HG03280 (cell line): ENCODE results near the gene LOXL1.
A peak's percentile ranks its signal among the peaks of the same experiment; 100 is the strongest.

Source experiments
- ATAC-seq: cut with Tn5 transposase; IDR thresholded peaks from one replicate; pipeline ENCODE4 v1.9.1; 2021; ENCODE audit warnings: mild to moderate bottlenecking, moderate library complexity; ENCODE audit not compliant: unreplicated experiment

Gene LOXL1

DNA sequence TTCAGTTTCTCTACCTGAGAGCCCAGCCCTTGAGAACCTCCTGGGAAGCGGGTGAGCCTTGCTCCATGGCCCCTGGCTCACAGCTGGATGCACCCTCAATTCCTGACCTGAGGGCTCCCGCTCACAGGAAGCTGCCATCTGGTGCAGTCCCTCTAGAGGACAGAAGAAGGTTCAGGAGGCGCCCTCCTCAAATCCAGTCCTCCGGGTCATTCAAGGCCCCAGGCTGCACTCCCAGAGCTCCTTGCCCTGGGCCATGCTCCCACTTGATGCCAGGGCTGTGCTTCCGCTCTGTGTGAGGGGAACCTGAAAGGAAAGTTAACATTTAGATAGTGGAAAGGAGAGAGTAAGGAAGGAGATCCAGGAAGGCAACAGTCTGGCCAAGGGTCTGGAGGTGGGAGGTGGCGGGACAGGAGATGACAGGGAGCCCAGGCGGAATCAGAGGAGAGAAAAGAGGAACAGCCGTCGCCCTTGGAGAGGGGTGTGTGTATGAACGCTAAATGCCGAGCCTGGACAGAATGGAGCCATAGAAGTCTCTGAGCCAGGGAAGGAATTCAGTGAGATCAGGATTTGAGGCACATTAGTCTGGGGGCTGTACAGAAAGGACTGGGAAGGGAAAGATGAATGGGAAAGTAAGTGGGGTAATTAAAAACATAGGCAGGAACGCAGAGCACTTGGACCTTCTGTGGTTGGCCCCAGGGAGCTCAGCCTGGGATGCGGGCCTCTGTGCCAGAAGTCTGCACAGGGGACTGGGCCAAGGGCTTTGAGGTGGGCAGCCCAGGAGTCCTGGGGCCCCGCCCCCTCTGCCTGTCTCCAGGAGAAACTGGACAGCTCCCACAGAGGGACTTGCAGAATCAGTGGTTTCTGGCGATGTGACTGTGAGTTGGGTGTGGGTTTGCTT, 26.8 kb upstream of the LOXL1 start:
- ATAC-seq: no peak

- ATAC-seq: no peak
Measured at GRCh38 chr15:73900095-73900712, 26.1 kb upstream of the LOXL1 start.

GRCh38 chr15:73901126-73901810, 25.0 kb upstream of the LOXL1 start:
- ATAC-seq: no peak

GRCh38 chr15:73902121-73903020, 23.9 kb upstream of the LOXL1 start:
- ATAC-seq: no peak

DNA sequence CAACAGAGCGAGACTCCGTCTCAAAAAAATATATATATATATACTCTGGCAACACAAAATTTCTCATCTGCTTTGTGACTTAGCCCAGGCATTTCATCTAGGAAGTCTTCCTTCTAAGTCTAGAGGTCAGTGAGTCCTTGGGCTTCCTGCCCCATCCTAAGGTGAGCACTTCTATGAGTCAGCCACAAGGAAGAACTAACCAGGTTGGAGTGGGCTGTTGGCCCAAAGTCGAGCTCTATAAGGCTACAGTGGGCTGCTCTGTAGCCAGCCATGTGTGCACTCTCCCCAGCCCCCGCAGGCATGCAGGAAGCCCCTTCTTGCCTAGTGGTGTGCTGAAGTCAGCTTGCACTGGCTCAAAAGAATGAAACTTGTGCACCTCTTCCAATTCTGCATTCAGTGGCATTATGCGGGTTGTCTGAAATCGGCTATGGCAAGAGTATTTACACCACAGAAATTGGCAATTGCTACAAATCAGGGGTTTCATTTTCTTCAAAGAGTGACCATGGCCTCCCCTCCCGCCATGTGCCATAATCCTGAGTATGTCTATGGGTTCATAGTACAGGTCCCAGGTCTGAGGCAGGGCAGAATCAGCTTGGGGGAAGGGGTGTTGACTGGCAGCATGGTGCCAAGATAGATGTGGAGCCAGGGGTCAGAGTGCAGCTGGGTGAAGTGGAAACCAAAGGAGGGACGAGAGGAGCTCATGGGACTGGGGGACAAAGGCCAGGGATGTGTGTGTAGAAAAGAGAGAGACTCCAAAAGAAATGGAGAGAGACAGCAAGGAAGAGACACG, 22.0 kb upstream of the LOXL1 start:
- no peak for ATAC-seq

DNA sequence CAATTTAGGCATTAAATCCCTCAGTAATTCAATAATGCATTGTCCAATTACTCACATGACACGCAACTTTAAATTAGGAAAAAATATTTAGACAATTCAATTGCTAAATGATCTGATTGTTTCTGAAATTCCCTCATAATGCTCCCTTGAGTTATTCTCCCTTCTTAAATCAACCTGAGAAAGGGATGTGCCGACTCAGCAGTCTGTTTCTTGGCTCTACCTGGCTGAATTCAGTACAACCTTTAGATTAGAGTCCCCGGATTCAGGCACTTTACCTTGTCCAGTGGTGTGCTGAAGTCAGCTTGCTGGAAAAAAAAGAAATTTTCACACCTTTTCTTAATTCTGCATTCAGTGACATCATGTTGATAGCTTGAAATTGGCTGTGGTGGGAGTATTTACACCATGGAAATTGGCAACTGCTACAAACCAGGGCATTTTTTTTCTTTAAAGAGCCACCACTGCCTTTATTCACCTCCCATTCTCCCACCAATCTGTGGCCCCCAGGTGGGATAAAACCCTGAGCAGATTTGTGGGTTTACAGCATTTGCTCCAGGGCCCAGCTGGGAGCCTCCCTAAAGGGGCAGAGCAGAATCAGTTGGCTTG, 20.9 kb upstream of the LOXL1 start:
- no peak for ATAC-seq

DNA sequence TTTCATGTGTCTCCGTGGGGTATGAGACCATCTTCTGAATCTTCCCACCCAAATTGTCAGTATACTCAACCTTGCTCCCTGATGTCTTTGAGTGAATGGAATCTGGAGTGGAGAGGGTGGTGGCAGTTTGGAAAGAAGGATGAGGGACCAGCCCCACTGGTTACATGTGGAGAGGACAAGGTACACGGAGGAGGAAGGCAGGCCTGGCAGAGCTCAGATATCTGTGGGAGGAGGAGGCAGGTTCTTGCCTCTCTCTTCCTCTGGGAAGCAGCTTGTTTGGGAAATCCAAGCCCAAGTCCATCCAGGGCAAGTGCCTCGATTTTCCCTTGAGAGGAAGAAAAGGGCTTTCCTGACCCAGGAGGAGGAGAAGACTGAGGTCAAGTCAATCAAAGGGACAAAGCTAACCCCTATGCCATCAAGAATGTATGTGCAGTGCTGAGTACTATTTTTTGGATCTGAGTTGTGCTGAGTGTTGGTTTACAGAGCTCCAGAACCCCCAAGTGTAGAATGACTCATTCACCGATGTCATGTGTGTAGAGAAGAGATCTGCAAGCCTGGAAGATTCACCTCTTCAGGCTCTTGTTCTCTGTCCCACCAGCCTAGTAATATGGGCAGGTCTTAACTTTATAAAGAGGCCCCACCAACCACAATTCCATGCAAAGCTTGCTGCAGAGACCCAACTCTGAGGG, 19.8 kb upstream of the LOXL1 start:
- no peak for ATAC-seq

DNA sequence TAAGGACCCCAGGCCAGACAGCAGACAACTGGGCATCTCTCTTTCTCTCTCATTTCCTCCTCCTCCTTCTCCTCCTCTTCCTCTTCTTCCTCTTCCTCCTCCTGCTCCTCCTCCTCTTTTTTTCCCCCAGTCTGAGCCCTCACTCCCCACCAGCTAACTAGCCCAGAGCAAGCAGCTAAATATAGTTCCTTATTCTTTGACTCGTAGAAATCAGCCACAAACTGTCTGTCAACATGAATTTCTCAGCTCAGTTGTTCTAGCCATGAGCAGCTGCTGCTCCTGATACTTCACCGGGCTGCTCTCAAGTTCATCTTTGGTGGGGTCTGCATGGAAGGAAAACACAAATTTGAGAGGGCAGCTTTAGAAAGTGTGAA, 19.2 kb upstream of the LOXL1 start:
- ATAC-seq: no peak

GRCh38 chr15:73908030-73908821, 18.0 kb upstream of the LOXL1 start:
- ATAC-seq: peak; percentile 66

GRCh38 chr15:73908822-73909122, 17.5 kb upstream of the LOXL1 start:
- no peak for ATAC-seq

GRCh38 chr15:73909651-73910050, 16.6 kb upstream of the LOXL1 start:
- ATAC-seq: no peak

GRCh38 chr15:73910522-73911303, 15.5 kb upstream of the LOXL1 start:
- ATAC-seq: no peak

DNA sequence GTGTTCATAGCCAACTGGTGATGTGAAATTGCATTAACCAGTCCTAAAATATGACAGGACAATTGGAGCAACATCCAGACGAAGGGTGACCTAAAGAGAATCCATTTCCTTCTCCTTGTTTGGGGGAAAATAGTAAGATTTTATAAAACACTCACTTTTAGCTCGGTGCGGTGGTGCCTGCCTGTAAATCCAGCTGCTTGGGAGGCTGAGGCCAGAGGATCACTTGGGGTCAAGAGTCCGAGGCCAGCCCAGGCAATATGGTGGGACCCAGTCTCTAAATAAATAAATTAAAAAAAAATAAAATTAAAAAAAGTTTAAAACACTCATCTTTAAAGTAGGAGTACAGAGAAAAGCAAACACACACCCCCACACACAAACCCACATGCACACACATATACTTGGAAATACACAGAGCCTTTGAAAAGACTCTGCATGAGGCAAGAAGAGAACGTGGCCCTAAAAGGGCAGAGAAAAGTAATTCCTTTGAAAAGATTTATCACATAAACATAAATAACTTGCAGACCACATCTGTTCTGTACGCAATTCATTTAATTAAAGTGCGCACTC, 14.1 kb upstream of the LOXL1 start:
- no peak for ATAC-seq

DNA sequence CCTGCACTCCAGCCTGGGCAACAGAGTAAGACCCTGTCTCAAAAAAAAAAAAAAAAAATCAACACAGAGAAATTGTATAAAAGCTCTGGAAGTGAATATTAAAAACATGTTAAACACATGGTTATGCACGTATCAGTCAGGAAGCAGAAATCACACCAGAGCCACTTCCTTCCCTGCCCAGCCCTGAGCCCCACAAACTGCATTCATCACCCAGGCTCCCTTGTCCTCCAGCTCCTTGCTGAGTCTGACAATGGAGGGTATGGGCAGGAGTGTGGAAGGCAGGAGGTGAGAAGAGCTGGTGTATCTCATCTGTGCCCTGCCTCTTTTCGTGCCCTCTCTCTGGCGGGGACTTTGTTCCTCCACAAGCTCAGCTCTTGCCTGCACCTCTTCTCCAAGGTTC, 12.1 kb upstream of the LOXL1 start:
- ATAC-seq: no peak

- no peak for ATAC-seq
Measured at GRCh38 chr15:73915082-73915481, 11.2 kb upstream of the LOXL1 start.

- ATAC-seq: no peak
Measured at GRCh38 chr15:73918784-73919183, 7.5 kb upstream of the LOXL1 start.

- no peak for ATAC-seq
Measured at GRCh38 chr15:73919706-73920105, 6.6 kb upstream of the LOXL1 start.
